OCI-LY3 (cell line): ENCODE results near the gene HOXA5.

ENCODE experiments used
- H2AFZ ChIP-seq: fragments of 200-600, 300-600 bp; shearing (Covaris generic); 2 replicates; pipeline ENCODE4 v1.6.0; 2014; ENCODE audit warnings: antibody characterized with exemption, low read depth, low read length
- H3K27ac ChIP-seq: fragments of 200-600, 300-600 bp; sonication (generic); 2 replicates; pipeline ENCODE4 v1.5.1; 2014; ENCODE audit warnings: mild to moderate bottlenecking, low read length, moderate library complexity, mixed read lengths
- H3K27me3 ChIP-seq: fragments of 200-600, 300-600 bp; sonication (generic); 2 replicates; pipeline ENCODE4 v1.6.1; 2014; ENCODE audit warnings: low read depth, low read length, mixed read lengths
- H3K36me3 ChIP-seq: fragments of 200-600, 300-600 bp; sonication (generic); replicated peaks from 2 replicates; pipeline ENCODE3; 2014; ENCODE audit warnings: low read depth, low read length, mixed read lengths
- H3K4me1 ChIP-seq: fragments of 300-600, 200-600 bp; sonication (generic); 2 replicates; pipeline ENCODE4 v1.6.1; 2014; ENCODE audit warnings: low read length, mixed read lengths
- H3K4me2 ChIP-seq: fragments of 200-600, 300-600 bp; sonication (generic); 2 replicates; pipeline ENCODE4 v1.6.1; 2014; ENCODE audit warnings: low read length, mixed read lengths
- H3K4me3 ChIP-seq: fragments of 300-600, 200-600 bp; sonication (generic); 2 replicates; pipeline ENCODE4 v1.5.1; 2014; ENCODE audit warnings: antibody characterized with exemption, mild to moderate bottlenecking, low read length, moderate library complexity
- H3K79me2 ChIP-seq: fragments of 300-600, 200-600 bp; shearing (Covaris generic); 2 replicates; pipeline ENCODE4 v1.6.1; 2014; ENCODE audit warnings: mild to moderate bottlenecking, low read length, mixed read lengths
- H3K9ac ChIP-seq: fragments of 300-600, 200-600 bp; shearing (Covaris generic); 2 replicates; pipeline ENCODE4 v1.6.0; 2014; ENCODE audit warnings: mild to moderate bottlenecking, low read length, moderate library complexity
- H3K9me3 ChIP-seq: fragments of 200-600, 300-600 bp; shearing (Covaris generic); 2 replicates; pipeline ENCODE4 v1.6.1; 2014; ENCODE audit warnings: low read length, mixed read lengths; ENCODE audit not compliant: insufficient read depth
- H4K20me1 ChIP-seq: fragments of 200-600, 300-600 bp; sonication (generic); 2 replicates; pipeline ENCODE4 v1.6.1; 2016; ENCODE audit warnings: low read length, mixed read lengths; ENCODE audit not compliant: insufficient read depth
- EZH2phosphoT487 ChIP-seq: fragments of 200-600 bp; shearing (Covaris generic); IDR thresholded peaks from 2 replicates; pipeline ENCODE4 v1.6.1; 2018; ENCODE audit warnings: antibody characterized with exemption, mixed run types, low read depth
- TF ChIP-seq, protein P1 (sequence below): fragments of 200-600, 300-600 bp; sonication (generic); IDR thresholded peaks from 2 replicates; pipeline ENCODE4 v1.5.1; 2014; ENCODE audit warnings: antibody characterized with exemption, low read length, low read depth

Gene HOXA5

DNA sequence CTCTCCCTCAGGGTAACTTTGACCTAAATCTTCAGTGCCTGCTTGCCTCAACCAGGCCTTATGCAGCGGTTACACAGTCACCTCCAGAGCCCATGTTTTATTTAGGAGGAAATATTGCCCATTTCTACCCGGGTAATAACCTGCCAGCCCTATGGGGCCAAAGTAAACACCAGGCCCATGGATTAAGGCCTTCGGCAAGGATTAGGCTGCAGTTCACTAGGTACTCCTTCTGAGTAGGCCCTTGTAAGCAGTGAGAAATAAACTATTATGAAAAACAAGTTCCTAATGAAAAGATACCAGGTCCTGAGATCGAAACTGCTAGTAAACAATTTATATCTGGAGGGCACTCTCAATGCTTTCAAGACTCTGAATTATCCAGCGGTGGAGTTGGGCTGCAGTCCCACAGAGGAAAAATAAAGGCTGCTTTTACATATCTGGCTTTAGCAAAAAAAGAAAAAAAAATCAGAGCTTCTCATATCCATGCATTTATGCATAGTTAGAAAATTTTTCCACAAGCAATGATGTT lies 34.4 kb upstream of the HOXA5 start:
- Histone ChIP-seq H4K20me1 (no peaks in the 10 kb centered on the region), H3K36me3 (no peaks in the 10 kb centered on the region), H3K79me2 (no peaks in the 10 kb centered on the region), H3K4me1 (no peaks in the 10 kb centered on the region), H2AFZ (no peak overlapping the region), H3K4me3 (no peak overlapping the region), H3K9ac (no peak overlapping the region), H3K9me3 (no peaks in the 10 kb centered on the region), H3K4me2 (no peak overlapping the region), H3K27me3 (no peaks in the 10 kb centered on the region), H3K27ac (no peak overlapping the region)
- no peak for TF ChIP-seq EZH2phosphoT487
- TF ChIP-seq, protein P1, sequence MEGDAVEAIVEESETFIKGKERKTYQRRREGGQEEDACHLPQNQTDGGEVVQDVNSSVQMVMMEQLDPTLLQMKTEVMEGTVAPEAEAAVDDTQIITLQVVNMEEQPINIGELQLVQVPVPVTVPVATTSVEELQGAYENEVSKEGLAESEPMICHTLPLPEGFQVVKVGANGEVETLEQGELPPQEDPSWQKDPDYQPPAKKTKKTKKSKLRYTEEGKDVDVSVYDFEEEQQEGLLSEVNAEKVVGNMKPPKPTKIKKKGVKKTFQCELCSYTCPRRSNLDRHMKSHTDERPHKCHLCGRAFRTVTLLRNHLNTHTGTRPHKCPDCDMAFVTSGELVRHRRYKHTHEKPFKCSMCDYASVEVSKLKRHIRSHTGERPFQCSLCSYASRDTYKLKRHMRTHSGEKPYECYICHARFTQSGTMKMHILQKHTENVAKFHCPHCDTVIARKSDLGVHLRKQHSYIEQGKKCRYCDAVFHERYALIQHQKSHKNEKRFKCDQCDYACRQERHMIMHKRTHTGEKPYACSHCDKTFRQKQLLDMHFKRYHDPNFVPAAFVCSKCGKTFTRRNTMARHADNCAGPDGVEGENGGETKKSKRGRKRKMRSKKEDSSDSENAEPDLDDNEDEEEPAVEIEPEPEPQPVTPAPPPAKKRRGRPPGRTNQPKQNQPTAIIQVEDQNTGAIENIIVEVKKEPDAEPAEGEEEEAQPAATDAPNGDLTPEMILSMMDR, result no peak

DNA sequence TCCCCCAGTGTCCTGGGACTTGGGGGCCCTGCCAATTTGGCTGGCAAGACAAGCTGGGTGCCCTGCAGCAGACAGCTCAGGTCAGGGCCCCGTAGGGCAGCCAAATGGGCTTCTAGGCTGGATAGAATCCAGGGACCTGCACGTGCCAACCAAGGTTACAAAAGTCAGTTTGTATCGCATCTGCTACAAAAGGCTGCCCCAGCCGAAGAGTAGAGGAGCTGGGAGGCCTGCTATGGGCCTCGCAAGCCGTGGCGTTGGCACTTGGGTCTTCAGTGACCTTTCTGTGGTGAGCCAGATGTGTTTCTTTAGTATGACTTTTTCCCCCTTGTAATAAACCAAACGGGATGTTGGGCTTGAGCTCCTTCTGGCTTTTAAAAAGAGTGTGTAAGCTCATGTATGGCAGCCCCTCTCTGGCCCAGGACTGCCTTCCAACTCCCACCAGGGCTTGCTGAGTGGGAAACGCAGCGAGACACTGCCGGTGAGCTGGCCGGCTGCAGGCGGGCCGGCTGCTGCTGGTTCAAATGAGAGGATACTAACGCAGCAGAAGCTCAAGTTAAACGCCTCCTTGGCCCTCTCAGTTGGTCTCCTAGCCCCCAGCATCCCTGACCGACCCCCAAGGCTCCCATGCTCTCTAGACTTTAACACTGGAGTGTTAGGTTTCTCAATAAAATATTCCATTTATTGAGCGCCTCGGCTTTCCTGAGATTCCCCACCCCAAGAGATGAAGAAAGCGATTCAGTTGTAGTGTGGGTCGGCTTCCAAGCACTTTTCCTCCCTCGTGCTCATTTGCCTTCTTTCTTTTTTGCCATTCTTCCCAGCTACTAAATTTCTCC lies 33.7 kb upstream of the HOXA5 start:
- Histone ChIP-seq H3K36me3 (no peaks in the 10 kb centered on the region), H3K27me3 (no peaks in the 10 kb centered on the region), H3K4me3 (no peak overlapping the region), H3K9ac (no peak overlapping the region), H3K4me2 (no peak overlapping the region), H4K20me1 (no peaks in the 10 kb centered on the region), H3K27ac (no peak overlapping the region), H3K79me2 (no peaks in the 10 kb centered on the region), H2AFZ (no peak overlapping the region), H3K9me3 (no peaks in the 10 kb centered on the region), H3K4me1 (no peaks in the 10 kb centered on the region)
- no peak for TF ChIP-seq EZH2phosphoT487
- TF ChIP-seq, protein P1, result no peak

DNA sequence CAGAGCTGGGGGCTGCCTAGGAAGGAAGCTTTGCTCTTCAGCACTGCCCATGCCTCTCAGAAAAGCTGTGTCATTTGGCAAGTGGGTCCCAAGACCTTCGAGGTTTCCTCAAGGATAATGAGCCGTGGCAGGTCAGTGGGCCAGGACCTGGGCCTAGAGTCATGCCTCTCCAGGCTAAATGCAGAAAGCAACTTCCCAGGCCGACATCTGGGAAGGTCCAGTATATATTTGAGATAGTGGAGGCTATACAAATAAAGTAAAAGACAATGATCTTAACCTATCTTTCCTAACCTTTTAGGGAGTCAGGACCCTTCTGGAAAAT lies 33.0 kb upstream of the HOXA5 start:
- Histone ChIP-seq H3K4me2 (no peak overlapping the region), H3K79me2 (no peaks in the 10 kb centered on the region), H2AFZ (no peak overlapping the region), H3K27me3 (no peaks in the 10 kb centered on the region), H3K9me3 (no peaks in the 10 kb centered on the region), H3K4me1 (no peaks in the 10 kb centered on the region), H3K4me3 (no peak overlapping the region), H3K27ac (no peak overlapping the region), H3K9ac (no peak overlapping the region), H4K20me1 (no peaks in the 10 kb centered on the region), H3K36me3 (no peaks in the 10 kb centered on the region)
- TF ChIP-seq EZH2phosphoT487, result no peak
- TF ChIP-seq, protein P1, result no peak

DNA sequence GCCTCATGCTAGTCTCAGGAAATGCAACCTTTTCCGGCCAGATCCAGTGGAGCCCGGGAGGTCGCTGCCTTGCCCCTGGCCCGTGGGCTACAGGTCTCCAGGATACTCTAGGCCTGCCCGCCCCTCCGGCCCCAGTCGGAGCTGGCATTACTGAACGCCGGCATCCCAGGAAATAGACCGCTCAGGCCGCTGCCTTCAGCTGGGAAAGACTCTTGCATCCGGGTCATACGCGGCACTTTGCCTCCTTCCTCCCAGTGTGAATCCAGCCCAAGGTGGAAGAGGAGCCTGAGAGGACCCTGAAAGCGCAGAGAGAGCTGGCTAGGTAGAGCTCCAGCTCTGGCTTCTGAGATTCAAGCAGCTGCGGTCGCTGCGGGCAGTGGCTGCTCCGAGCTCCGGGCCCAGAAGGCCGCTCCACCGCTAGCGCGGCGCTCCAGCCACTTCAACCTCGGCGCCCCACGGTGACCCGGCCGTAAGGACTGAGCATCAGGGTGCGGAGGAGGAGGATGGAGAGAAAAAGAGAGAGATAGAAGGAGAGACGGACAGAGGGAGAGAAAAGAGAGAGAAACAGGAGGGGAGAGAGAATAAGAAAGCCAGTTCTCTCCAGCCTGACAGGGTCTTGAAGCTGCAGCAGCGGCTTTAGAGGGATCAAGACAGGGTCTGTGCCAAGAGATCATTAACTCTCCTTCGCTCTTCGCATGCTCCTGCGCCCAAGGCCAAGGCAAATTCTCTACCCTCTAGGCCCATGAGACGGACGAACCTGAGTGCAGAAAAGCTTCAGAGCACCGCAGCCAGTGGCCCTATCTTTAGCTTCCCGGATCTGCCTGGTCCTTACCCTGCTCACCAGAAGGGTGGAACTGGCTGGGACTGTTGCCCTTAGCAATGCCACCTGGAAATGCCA lies 32.4 kb upstream of the HOXA5 start:
- no peak overlapping the region for H3K27ac ChIP-seq
- H3K4me2 ChIP-seq, result no peak overlapping the region
- H2AFZ ChIP-seq, result no peak overlapping the region
- H3K4me1 ChIP-seq, result no peaks in the 10 kb centered on the region
- no peaks in the 10 kb centered on the region for H4K20me1 ChIP-seq
- H3K4me3 ChIP-seq, result no peak overlapping the region
- H3K79me2 ChIP-seq, result no peaks in the 10 kb centered on the region
- no peaks in the 10 kb centered on the region for H3K27me3 ChIP-seq
- H3K36me3 ChIP-seq, result no peaks in the 10 kb centered on the region
- TF ChIP-seq EZH2phosphoT487, result no peak
- TF ChIP-seq, protein P1, result no peak
- no peaks in the 10 kb centered on the region for H3K9me3 ChIP-seq
- no peak overlapping the region for H3K9ac ChIP-seq
